ENCODE data around the gene LPP. TPM values are rescaled to one million over a fixed set of nuclear protein-coding genes. Genes with fewer than 3 reads are reported as not detected.

LPP gene
- total RNA-seq, 4 donors from 2014 or later = 45.9 to 81.1 (median 63.0) TPM

DNA sequence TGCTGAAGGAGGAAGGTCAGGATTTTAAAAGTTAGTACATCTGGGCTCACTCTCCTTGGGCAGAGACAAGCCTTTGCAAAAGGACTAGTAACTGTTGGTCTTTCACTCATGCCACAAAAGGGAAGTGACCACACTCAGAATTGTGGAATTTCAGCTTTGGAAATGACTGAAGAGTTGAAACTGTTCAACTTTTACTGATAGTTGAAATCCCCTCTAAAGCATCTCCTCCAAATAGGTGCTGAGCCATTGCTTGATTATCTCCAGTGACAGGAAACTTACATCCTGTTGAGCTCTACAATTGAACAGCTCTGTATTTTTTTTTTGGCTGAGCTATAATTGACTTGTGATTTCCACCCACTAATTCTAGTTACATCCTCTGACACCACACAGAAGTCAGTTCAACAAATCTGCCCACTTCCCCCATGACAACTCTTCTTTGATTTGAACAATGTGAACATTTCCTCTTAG lies 763.0 kb downstream of the LPP start:
- H3K4me3 ChIP-seq (ENCODE audit: low read depth, poor library complexity, severe bottlenecking) = no peak overlapping the region
- DNase-seq (ENCODE audit: low spot score in 2 of 2) = no peak
- intact Hi-C loops (cut with DNase I; ENCODE audit: low total_unique reads) = no loop called here
- TF ChIP-seq POLR2A (IDR thresholded peaks at IDR 0.05) = no peak

DNA sequence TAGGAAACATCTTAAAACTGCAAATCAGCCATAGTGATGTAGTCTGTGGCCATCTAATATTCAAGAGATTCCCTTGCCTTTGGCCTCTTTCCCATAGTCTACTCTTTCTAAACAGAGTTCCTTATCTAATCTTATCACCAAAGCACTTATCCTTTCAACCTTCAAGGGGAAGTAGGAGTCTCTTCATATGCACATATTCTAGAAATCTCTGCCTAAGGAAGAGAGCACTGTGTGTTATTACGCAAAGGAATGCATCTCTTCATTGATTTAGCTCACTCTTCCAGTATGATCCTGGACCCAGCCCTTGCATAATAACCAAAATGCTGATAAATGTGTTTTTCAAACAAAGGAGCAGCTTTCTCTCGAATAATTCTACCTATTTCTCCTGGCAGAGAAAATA lies 764.1 kb downstream of the LPP start:
- WGBS, 2 donors = 92 to 94% methylated on average over 2 of the region's 2 CpGs
- TF ChIP-seq CTCF (IDR thresholded peaks at IDR 0.05) (no peak), POLR2A (IDR thresholded peaks at IDR 0.05) (no peak)
- no peak overlapping the region for H3K4me3 ChIP-seq (ENCODE audit: low read depth, poor library complexity, severe bottlenecking)
- DNase-seq (ENCODE audit: low spot score in 2 of 2) = no peak
- intact Hi-C loops (cut with DNase I; ENCODE audit: low total_unique reads) = no loop called here

DNA sequence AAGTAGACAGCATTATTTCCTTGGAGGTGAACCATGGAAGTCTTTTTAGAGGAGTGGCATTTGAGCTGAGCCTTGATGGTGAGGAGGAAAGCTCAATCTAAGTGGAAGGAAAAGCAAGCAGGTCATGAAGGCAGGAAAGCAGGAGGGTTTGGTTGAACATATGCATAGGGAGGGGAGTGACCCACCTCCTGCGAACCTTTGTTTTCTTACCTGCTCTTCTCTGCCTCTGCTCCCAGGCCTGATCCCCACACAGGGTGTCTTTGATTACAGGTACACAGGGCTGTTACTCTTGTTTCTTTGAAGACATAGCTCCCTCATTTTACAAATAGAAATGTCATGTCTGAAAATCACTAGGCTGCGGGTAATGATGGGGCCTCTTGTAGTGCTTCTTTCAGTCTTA lies 769.7 kb downstream of the LPP start:
- no peak for TF ChIP-seq CTCF (IDR thresholded peaks at IDR 0.05)
- no peak for TF ChIP-seq POLR2A (IDR thresholded peaks at IDR 0.05)
- no peak for DNase-seq (ENCODE audit: low spot score in 2 of 2)
- H3K4me3 ChIP-seq (ENCODE audit: low read depth, poor library complexity, severe bottlenecking) = no peak overlapping the region
- intact Hi-C loops (cut with DNase I; ENCODE audit: low total_unique reads) = no loop called here
- WGBS, 2 donors = 89 to 94% methylated on average over 2 of the region's 2 CpGs

DNA sequence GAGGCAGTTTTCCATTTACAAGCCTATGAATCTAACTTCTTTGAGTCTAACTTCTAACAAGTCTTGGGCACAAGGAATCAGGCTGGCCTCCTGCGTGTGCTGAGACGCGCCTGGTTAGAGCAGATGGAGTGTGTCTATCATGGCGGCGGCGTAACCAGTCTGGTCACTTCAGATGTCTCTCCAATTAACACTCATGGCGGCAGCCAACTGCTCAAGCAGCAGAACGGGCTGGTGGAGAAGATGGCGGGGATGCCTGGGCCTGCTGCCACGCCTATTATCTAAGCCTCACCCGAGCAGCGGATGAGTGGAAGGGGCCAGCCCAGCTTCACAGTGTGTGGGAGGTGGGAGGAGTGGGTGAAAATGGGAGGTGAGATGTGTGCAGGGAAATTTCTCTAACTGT lies 771.4 kb downstream of the LPP start:
- 91 to 95% methylated on average over 12 of the region's 12 CpGs for WGBS, 2 donors
- no peak for DNase-seq (ENCODE audit: low spot score in 2 of 2)
- H3K4me3 ChIP-seq (ENCODE audit: low read depth, poor library complexity, severe bottlenecking) = no peak overlapping the region
- no peak for TF ChIP-seq CTCF (IDR thresholded peaks at IDR 0.05)
- no peak for TF ChIP-seq POLR2A (IDR thresholded peaks at IDR 0.05)
- intact Hi-C loops (cut with DNase I; ENCODE audit: low total_unique reads) = no loop called here

DNA sequence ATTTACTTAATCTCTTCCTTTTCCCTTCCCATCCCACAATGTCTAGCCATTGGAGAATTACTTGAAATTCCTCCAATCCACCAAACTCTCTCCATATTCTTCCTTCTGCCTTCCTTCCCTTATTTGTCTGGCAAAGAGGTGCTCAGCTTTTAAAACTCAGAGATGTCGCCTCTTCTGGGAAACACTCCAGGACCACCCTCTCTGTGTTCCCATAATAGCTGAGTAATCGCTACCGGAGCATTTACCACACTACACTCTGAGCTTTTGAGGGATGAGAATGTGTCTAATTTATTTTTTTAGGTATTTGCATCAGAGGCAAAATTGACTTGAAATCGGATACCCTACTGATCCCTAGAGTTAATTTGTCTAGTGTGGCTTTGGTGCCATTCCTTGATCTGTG lies 772.2 kb downstream of the LPP start:
- H3K4me3 ChIP-seq (ENCODE audit: low read depth, poor library complexity, severe bottlenecking) = no peak overlapping the region
- TF ChIP-seq CTCF (IDR thresholded peaks at IDR 0.05) (no peak), POLR2A (IDR thresholded peaks at IDR 0.05) (no peak)
- DNase-seq (ENCODE audit: low spot score in 2 of 2) = no peak
- intact Hi-C loops (cut with DNase I; ENCODE audit: low total_unique reads) = no loop called here
- WGBS, 2 donors = 78 to 92% methylated on average over 4 of the region's 4 CpGs

DNA sequence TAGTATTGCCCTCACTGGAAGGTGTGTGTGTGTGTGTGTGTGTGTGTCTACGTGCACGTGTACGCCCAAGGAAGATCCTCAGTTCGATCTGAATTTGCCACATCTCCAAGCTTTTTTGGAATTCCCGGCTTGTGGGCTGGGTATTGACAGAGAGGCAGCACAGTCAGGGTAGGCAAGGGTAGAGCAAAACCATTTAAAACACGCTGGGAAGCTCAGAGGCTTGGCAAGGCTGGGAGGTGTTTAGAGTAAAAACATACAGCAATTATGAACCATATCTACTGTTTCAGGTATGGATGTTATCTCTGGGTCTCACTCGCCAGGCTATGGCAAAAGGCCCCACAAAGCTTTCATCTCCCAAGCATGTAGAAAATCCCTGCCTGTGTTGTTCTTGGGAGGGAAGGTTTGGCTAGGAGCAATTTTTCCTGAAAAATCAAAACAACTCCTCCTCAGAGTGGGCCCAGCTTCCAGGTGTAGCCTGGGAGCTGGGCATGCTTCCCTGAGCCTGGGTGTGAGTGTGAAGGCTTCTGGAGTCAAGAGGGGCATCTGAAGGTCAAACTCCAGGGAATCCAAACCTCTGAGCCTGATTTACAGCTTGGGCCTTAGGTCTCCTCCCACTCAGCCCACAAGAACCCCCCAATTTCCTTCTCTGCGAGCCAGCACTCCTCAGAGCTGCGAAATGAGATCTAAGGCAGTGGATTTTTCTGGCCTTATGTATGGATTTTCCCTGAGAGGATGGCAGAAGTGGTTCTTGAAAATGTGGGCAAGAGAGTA lies 773.0 kb downstream of the LPP start:
- intact Hi-C loops (cut with DNase I; ENCODE audit: low total_unique reads) = no loop called here
- 82 to 87% methylated on average over 9 of the region's 9 CpGs for WGBS, 2 donors
- H3K4me3 ChIP-seq (ENCODE audit: low read depth, poor library complexity, severe bottlenecking) = no peak overlapping the region

More for the DNA sequence above, 773.0 kb downstream of the LPP start:
- TF ChIP-seq CTCF (IDR thresholded peaks at IDR 0.05) = no peak
- no peak for DNase-seq (ENCODE audit: low spot score in 2 of 2)
